GM21367 (cell line): ENCODE results near the gene NIF3L1.

Experiments
- ATAC-seq: cut with Tn5 transposase; IDR thresholded peaks from one replicate; pipeline ENCODE4 v1.9.1; 2021; ENCODE audit not compliant: unreplicated experiment

NIF3L1 gene, protein sequence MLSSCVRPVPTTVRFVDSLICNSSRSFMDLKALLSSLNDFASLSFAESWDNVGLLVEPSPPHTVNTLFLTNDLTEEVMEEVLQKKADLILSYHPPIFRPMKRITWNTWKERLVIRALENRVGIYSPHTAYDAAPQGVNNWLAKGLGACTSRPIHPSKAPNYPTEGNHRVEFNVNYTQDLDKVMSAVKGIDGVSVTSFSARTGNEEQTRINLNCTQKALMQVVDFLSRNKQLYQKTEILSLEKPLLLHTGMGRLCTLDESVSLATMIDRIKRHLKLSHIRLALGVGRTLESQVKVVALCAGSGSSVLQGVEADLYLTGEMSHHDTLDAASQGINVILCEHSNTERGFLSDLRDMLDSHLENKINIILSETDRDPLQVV

DNA sequence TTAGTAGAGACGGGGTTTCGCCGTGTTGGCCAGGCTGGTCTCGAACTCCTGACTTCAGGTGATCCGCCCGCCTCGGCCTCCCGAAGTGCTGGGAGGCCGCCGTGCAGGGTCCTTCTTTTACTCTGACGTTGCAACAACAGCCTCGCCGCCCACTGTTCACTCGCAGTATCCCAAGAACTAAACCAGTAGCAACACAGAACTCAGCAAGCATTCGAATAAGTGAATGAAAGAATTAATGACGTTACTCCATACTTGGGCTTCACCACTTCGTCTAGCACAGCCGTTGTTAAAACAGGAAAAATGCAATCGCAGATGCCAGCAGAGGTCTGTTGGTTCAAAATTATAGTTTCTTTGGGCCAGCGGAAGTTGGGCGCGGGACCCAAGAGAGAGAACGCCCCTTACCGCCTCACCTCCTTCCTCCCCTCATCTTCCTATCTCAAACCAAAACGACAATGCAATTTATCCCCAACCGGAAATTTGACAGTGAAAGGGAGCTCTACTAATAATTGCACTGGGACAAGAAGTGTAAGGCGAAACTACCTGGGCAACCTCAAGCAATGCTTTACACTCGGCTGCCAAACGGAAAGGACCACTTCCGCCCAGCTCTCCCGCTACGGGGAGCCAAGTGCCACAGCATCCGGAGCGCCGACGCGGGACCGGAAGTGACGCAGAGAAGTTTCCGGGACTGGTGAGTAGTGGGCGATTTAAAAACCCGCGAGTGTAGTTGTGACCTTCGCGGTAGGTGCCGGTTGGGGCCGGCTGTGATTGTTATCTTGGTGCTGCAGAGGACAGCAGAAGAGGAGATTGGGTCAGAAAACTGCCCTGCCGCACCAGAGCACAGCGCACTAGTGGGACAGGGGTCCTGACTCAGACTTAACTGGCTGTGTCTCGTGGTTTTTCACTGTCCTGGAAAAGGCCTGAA, at the start of gene NIF3L1, which contains the start of gene PPIL3:
Gene NIF3L1, plus strand, starts transcription at position 668 of the 922 bp plus-strand sequence. CDS start 2,573 bp downstream, outside the sequence.
Gene PPIL3, minus strand, starts transcription at position 374 of the 922 bp plus-strand sequence. CDS start 1,462 bp downstream, outside the sequence.
- peak; percentile 83 for ATAC-seq

DNA sequence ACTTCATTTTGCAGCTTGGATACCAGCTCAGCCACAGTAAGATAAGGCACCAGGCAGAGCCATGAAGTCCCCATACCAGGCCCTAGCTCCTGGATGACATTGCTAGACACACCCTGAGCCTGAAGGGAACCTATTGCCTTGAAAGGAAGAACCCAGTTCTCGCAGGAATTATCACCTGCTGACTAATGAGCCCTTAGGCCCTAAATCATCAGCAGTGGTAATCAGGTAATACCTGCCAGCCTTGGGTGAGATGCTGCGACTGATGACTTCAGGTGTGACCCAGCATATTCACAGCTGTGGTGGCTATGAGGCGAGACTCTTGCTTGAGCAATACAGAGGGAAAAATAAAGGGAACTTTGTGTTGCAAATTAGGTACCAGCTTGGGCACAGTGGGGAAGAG, 49.7 kb upstream of the NIF3L1 start:
- no peak for ATAC-seq

GRCh38 chr2:200843993-200844948, 44.9 kb upstream of the NIF3L1 start:
- no peak for ATAC-seq

GRCh38 chr2:200845194-200845593, 44.0 kb upstream of the NIF3L1 start:
- ATAC-seq, result no peak

GRCh38 chr2:200845669-200846325, 43.4 kb upstream of the NIF3L1 start:
- no peak for ATAC-seq

- ATAC-seq, result no peak
These were observed 41.9 kb upstream of the NIF3L1 start for GRCh38 chr2:200847269-200847668.

GRCh38 chr2:200847939-200848338, 41.2 kb upstream of the NIF3L1 start:
- ATAC-seq, result no peak

GRCh38 chr2:200850512-200851256, 38.5 kb upstream of the NIF3L1 start:
- ATAC-seq, result no peak

DNA sequence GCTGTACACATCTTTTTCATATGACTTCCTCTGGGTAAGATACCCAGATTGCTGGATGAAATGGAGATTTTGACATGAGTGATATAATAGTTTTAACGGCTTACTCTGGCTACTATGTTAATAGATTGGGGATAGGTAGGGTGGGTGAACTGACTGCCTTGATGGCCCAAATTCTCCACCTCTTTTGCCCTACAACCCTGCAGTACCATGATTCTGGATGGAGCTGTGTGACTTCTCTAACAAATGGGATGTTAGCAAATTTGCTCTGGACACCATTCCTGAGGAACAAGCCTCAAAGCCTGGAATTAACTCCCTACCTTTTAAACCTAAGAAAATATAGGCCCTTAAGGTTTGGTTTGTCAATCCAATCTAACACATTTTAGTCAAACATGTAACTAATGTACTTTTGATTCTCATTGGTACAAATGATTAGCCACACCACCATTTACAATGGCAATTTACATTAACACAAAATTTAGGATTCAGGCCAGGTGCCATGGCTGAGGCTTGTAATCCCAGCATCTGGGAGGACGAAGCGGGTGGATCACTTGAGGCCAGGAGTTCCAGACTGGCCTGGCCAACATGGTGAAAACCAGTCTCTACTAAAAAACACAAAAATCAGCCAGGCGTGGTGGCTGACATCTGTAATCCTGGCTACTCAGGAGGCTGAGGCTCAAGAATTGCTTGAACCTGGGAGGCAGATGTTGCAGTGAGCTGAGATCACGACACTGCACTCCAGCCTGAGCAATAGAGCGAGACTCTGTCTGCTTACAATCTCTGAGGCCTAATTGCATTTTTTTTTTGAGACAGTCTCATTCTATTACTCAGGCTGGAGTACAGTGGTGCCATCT, 37.5 kb upstream of the NIF3L1 start:
- ATAC-seq, result no peak

DNA sequence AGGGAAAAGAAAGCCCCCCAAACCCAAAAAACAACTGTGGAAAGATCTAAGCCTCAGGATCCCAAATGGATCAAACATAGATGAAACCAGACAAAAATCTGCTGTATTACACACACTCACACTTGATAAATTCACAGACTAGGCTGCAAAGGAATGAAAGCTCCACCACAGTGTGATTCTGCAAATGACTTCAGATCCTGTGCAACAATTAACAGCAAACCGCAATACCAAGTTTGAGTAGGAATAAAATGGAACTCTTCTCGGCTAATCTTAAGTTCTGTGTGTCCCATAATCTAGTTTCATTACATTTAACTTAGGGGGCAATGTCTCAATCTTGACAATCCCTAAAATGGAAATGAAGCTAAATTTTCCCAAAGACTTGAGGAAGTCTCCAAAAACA, 36.6 kb upstream of the NIF3L1 start:
- ATAC-seq, result no peak

DNA sequence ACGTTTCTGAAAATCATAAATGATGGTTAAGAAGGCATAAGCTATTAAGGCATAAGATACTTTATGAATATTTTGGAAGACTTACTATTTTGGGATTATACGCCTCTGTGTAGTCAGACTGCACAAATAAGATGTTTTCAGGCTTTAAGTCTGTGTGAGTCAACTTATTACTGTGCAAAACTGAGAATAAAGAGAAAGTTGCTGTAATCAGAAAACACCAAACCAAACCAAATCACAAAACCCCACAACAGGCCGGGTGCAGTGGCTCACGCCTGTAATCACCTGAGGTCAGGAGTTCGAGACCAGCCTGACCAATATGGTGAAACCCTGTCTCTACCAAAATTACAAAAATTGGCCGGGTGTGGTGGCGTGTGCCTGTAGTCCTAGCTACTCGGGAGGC, 32.4 kb upstream of the NIF3L1 start:
- ATAC-seq, result no peak

GRCh38 chr2:200860092-200860795, 28.9 kb upstream of the NIF3L1 start:
- no peak for ATAC-seq

DNA sequence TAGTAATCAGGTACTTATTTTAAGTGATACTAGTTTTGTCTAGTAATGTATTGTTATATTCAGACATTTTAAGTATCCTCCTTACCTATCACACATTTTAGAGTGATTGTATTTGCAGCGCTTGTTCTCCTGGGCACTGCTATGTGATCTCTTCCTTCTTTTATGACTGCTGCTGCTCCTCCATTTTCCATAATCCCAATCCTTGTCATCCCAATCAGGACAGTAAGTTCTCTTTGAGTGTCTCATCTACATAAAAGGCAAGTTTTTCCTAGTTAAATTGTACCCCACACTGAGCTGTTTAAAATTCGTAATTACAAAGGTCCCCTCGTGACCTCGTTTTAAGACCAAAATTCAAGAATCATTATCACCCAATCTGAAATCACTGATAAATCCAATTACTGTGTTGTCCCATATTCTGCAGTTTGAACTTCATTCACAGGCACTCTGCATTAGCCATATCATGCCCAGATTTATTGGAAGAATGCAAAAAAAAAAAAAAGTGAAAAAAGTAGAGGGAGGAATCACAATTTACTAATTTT, 27.5 kb upstream of the NIF3L1 start:
- ATAC-seq, result no peak

DNA sequence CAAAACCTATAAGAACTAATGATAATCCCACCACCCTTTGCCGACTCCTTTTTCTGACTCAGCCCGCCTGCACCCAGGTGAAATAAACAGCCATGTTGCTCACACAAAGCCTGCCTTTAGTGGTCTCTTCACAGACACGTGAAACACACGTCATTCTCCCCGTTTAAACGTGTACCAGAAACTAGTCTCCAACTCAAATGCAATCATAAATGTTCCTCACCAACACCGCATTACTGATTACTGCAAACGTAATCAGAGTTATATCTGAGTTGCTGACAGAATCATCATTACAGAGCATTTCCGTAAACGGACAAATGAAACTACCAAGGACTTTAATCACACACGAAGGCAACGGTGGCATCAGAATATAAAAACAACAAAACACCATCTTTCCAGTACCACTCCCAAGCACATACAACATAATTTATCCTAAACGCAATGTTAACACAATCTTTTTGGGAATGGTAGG, 26.6 kb upstream of the NIF3L1 start:
- no peak for ATAC-seq

DNA sequence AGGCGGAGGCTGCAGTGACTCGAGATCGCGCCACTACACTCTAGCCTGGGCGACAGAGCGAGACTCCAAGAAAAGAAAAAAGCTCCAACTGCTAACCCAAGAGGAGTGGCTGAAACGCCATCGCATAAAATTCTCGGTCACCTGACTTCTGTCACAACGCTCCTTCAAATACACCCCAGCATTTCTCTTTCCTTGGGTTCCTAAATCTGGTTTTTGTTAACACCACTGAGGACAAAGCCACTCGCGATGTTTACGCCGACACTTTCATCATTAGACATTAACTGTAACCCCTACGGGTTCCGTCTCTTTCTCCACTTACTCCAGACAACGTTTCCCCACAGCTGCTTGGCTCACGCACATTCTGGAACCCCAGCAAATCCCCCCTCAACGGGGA, 25.4 kb upstream of the NIF3L1 start:
- peak; percentile 1 for ATAC-seq

- peak; percentile 79 for ATAC-seq
These were observed 24.8 kb upstream of the NIF3L1 start, which contains the start of gene CLK1 for GRCh38 chr2:200864176-200865034. Gene CLK1 (minus strand): TSS chr2:200864658. CDS start chr2:200861862, 2,796 bp downstream.
